GM18861 (cell line): Measurements from ENCODE around the gene CD151.

Source experiments
- ATAC-seq: cut with Tn5 transposase; IDR thresholded peaks from one replicate; pipeline ENCODE4 v1.9.1; 2021; ENCODE audit not compliant: unreplicated experiment

CD151 gene

DNA sequence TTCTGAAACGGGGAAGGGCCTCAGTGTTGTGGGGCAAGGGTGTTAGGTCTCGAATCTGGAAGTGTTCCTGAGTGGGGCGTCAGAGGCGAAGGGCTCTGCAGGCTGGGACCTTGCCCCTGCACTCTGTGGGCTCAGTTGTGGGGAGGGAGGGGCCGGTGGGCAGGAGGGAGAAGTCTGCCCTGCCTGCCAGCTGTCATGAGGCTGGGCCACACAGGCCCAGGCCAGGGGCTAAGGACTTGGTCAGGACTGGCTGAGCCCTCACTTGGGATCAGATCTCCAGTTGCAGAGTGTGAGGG, 4.9 kb upstream of the CD151 start, which contains the start of gene CRACR2B:
CRACR2B (plus strand) TSS at position 23 of the 296 bp plus-strand sequence. CDS start 689 bp downstream, outside the sequence.
- no peak for ATAC-seq

DNA sequence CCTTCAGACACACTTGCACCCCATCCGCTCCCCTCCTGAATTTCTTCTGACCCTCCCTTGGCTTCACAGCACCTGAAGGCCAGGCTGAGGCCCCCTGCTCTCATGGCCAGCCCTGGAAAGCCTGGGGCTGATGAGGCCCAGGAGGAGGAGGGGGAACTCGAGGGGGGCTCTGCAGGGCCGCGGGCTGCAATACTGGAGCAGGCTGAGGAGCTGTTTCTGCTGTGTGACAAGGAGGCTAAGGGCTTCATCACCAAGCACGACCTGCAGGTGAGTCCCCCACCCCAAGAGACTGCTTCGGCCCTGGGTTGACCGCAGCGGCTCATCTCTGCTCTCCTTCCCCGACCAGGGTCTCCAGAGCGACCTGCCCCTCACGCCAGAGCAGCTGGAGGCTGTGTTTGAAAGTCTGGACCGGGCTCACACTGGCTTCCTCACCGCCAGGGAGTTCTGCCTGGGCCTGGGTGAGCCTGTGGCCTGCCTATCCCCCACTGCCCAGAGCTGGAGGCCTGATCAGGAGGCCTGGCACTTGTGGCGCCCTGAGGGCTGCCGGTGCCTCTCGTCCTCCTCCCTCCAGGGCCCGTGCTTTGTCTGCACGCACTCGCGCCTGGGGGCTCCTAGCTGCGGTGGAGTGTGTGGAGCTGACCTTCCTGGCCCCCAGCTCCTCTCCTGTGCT, 4.1 kb upstream of the CD151 start:
- ATAC-seq: no peak

DNA sequence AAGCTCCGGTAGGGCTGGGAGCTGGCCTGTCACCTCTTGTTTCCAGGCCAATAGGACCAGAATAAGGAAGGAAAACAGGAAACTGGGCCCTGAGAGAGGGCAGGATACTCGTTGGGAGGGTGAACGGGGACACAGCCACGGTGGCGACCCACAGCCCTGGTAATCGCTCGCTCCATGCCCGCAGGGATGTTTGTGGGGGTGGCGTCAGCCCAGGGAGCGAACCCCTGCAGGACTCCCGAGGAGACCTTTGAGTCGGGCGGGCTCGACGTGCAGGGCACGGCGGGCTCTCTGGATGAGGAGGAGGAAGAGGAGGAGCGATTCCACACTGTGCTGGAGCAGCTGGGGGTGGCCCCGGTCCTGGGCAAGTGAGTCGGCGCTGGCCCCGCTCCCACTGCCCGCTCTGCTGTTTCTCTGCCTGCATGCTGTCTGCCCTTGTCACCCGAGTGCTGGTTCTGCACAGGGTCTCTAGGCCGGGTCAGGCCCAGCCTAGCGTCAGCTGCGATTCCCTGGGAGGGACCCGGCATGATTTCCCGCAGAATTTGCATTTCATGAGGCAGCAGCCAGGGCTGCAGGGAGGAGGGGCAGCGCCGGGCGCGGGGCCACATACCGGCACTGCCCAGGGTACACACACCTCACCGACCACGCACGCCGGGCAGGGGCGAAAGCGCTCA, 3.4 kb upstream of the CD151 start:
- no peak for ATAC-seq

DNA sequence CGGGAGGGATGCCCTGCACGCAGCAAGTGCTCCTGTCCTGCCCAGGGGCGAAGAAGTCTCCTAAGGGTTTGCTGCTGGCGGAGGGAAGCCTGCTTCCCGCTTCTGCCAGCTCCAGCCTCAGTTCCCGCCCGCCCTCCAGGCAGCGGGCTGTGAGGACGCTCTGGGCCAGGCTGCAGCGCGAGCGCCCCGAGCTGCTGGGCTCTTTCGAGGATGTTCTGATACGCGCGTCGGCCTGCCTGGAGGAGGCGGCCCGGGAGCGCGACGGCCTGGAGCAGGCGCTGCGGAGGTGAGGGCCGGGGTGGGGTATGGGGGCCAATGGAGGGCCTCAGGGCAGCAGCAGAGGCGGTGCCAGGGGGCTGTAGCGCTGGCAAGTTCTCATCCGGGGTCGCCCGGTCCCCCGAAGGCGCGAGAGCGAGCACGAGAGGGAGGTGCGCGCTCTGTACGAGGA, 2.9 kb upstream of the CD151 start:
- no peak for ATAC-seq

DNA sequence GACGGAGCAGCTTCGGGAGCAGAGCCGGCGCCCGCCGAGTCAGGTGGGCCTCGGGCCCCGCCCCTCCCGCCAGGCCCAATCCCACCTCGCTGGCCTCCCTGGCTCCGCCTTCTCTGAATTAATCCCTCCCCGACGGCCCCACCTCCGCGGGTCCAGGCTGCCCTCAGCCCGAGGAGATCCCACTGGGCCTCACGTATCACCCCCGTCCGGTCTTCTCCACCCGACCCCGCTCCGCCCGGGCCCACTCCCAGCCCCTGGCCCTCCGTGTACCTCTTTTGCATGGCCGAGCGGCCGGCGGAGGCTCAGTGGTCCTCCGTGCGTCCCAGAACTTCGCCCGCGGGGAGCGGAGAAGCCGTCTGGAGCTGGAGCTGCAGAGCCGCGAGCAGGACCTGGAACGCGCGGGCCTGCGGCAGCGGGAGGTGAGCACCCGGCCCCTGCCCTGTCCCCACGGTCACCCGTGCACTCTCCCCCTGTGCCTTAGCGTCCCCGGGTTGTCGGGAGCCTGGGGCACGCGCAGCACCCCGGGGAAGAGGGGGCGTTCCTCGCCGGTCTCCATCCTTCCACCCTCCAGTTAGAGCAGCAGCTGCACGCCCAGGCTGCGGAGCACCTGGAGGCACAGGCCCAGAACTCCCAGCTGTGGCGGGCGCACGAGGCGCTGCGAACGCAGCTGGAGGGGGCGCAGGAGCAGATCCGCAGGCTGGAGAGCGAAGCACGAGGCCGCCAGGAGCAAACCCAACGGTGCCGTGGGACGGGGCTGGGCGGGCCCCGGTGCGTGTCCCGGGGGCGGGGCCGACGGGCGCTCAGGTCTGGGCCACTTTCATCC, 2.2 kb upstream of the CD151 start:
- no peak for ATAC-seq

DNA sequence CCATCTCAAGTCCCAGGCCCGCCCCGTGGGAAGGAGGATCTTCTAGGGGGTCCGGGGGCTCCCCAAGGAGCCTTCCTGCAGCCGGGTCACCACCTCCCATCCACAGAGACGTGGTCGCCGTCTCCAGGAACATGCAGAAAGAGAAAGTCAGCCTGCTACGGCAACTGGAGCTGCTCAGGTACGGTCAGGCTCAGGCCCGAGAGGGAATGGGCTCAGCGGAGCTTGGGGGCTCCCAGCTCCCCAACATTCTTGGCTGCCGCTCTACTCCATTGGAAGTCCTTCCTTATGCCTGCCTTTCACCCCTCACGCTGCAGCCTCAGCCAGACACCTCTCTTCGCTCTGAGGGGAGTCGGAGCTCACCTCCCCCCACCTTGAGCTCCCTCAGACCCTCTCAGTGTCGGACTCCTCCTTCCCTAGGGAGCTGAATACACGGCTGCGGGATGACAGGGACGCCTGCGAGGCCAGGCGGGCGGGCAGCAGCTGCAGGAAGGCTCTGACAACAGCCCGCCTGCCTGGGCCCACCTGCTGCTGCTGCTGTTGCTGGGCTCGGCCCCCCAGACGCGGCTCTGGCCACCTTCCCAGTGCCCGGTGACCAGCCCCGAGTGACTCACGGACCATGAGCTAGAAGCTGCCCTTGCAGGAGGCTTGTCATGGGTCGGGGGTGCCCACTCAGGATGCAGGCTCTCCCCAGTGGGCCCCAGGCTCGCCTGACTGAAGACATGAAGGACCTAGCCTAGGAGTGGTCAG, 1.5 kb upstream of the CD151 start:
- ATAC-seq: no peak

DNA sequence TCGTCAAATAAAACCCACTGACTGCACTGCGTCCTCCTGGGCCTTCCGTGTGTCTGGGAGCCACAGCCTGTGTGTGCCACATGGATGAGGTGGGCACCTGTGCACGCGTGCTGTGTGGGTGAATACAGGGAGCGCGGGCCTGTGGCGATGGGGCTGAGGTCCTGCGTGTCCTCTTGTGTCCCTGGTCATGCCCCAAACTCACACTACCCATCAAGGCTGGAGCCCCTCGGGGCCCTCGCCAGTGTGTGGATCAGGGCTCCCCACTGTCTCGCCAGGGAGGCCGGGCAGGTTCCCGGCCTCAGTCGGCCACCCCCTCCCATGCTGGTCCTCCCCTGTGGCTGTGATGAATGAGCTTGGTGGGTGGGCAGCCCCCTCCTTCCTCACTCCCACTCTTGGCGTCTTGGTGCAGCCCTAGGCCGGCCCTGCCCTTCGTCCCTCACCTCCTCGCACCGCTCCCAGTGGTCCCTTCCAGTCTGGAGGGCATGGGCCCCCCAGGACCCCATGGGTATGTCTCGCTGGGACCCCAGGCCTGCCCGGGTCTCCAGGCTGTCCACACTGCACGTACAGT, 707 bp upstream of the CD151 start:
- no peak for ATAC-seq

DNA sequence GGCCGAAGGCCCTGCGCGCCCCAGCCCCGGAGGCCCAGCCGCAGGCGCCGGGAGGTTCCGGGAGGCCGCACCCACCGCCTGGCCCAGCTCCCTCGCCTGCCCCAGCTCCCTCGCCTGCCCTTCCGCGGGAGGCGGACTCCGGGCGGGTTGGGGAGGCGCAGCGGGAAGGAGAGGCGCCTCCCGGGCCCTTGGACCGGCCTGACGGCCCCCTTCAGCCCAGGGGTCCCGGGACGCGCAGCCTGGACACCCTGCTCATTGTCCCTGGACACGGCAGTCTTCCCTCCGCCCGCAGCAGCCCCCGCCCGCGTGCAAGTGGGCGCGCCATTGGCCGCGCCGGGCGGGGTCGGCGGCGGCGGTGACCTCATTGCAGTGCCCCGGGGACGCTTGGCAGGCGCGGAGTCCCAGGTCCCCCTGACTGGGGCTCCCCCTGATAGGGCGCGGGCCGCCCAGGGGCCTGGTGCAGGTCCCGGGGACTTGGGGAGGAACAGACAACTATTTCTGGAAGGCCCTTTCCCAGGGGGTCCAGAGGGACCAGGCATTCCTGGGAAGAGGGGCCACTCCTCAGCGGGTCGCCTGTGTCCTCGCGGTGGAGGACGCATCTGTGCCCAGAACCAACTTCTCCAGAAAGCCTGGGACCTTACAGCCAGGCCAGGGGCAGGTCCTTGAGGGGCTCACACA, 501 bp downstream of the CD151 start:
- ATAC-seq: no peak

DNA sequence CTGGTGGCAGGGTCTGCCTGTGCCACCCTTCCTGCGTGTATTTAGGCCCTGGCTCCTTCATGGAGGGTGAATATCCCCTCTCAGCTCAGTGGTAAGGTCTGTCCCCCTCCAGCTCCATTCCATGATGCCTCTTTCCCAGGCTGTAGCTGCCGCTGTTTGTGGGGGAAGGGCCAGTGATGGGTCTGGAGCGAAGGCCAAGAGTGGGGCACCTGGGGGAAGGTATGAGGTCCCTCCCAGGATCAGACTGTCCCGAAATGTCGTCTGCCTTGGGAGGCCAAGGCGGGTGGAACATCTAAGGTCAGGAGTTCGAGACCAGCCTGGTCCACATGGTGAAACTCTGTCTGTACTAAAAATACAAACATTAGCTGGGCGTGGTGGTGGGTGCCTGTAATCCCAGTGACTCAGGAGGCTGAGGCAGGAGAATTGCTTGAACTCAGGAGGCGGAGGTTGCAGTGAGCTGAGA, 1.1 kb downstream of the CD151 start:
- ATAC-seq: no peak

DNA sequence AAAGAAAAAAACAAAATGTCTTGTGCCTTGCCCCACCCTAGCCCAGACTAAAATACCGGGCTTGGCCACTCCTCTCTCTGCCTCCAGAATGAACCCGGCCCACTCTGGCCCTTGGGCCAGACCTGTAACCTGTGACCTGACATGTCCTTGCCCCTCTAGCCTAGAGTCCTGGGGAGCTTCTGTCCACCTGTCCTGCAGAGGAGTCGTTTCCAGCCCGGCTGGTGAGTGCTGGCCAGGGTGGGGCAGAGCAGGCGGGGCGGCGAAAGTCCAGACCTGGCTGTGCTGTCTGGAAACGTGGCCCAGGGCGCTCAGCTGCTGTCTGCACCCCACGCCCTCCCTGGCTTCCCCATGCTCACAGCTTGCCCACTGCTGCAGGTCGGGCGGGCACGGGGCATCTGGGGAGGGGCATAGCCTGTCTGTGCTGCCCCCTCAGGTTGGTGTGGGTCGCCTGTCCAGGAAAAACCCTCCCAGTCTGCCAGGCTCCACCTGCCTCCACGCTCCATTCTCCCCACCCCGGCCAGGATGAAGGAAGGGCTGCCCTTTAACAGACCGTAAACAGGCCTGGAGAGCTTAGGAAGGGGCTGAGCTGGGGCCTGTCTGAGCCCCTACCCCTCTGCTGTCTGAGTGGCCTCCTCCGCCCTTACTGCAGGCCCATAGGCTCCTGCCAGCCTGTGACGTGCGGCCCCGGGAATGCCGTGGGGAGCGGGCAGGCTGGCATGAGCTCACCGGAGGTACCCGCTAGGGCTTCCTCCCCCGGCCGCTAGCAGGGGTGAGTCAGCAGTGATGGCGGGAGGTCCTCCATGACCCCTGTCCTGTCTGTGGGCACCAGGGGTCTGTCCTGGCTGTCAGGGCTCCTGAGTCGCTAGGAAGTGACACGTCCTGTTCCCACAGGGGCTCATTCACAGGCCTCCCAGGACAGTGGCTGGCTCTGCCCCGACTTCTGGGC, 1.9 kb downstream of the CD151 start:
- no peak for ATAC-seq

DNA sequence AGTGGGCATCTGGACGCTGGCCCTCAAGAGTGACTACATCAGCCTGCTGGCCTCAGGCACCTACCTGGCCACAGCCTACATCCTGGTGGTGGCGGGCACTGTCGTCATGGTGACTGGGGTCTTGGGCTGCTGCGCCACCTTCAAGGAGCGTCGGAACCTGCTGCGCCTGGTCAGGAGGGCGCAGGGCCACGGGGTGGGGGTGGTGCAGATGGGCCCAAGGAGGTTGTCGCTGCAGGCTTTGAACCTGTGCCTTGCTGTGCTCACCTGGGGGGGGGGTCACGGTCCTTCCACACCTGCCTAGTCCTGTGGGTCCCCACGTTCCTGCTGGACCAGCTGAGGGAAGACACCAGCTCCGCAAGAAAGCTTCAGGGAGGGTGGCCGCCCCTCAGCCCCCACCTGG, 3.5 kb downstream of the CD151 start:
- no peak for ATAC-seq

DNA sequence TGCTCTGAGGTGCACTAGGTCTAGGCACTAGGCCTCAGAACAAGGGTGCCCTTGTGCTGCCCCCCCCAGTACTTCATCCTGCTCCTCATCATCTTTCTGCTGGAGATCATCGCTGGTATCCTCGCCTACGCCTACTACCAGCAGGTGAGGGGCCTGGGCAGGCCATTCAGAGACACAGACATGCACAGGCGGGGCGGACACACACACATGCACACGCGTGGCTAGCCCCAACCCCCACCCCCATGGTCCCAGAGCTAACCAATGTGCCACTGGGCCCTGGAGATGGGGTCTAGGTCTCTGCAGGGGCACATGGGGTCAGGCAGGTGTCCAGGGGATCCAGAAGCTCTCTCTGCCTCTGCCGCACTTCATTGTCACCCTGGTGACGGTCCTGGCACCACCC, 3.9 kb downstream of the CD151 start:
- no peak for ATAC-seq

DNA sequence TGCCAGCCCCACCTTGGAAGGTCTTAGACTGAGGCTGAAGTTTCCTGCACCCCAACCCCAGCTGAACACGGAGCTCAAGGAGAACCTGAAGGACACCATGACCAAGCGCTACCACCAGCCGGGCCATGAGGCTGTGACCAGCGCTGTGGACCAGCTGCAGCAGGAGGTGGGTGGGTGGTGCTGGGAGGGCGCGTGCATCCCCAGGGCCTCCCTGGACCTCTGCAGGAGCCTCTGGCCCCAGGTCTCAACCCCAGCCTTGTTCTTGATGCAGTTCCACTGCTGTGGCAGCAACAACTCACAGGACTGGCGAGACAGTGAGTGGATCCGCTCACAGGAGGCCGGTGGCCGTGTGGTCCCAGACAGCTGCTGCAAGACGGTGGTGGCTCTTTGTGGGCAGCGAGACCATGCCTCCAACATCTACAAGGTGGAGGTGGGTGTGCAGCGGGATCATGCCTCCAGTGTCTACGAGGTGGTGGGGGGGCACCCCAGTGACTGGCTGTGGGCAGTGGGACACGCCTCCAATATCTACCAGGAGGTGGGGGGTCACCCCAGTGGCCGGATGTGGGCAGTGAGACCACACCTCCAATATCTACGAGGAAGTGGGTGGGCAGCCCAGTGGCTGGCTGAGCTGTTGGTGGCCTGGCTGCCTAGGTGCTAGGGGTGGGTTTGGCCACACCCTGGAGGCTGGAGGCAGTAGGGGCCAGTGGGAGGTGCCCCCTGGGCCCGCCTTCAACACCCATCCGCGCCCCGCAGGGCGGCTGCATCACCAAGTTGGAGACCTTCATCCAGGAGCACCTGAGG, 4.6 kb downstream of the CD151 start:
- ATAC-seq: no peak

DNA sequence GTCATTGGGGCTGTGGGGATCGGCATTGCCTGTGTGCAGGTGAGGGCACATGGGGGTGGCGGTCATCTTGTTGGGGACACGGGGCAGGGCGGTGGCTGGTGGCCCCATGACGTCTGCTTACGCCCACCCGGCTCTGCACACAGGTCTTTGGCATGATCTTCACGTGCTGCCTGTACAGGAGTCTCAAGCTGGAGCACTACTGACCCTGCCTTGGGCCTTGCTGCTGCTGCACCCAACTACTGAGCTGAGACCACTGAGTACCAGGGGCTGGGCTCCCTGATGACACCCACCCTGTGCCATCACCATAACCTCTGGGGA, 5.2 kb downstream of the CD151 start:
- ATAC-seq: no peak

DNA sequence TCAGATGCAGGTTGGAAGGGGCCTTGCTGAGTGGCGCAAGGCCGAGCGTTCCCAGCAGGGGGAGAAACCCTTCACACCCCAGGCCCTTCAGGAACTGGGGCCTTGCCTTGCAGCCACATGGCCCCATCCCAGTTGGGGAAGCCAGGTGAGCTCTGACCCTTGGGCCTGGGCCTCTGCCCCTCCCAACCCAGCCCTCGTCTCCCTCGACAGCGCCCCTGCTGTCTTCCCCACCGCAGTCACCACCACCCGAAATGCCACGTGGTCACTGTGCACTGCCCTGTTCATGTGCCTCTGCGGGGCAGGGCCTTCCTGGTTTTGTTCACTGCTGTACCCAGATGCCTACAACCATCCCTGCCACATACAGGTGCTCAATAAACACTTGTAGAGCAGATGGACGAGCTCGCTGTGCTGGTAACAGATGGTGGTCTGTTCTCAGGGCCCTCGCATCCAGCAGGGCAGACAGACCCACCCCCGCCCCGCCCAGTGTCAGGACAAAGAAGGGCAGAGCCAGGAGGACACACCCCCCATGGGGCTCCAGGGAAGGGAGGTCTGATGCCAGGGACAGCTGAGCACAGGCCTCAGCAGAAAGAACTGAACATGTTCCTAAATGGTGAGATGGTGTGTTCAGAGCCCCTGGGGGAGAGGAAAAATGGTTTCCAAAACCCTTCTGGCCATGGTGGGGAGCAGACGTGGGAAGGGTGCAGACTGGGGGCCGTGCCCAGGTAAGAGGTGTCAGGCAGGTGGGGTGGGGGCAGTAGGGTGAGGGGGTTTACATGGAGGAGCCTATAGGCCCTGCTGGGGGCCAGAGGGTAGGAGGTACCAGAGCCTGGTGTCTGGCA, 5.9 kb downstream of the CD151 start:
- no peak for ATAC-seq

DNA sequence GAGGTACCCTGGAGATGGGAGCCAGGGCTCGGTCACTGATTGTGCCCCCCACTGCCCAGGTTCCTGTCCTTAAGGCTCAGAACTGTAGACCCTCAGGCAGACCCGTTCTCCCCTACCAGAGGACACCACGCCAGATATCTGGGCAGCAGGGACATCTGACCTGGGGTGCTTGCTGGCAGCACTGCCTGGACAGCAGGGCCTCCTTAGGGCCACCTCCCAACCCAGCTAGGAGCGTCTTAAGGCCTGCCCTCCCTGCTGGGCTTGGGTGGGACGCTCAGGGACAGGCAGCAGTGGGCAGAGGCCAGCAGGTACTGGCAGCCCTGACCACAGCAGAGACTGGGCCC, 6.5 kb downstream of the CD151 start:
- ATAC-seq: no peak

DNA sequence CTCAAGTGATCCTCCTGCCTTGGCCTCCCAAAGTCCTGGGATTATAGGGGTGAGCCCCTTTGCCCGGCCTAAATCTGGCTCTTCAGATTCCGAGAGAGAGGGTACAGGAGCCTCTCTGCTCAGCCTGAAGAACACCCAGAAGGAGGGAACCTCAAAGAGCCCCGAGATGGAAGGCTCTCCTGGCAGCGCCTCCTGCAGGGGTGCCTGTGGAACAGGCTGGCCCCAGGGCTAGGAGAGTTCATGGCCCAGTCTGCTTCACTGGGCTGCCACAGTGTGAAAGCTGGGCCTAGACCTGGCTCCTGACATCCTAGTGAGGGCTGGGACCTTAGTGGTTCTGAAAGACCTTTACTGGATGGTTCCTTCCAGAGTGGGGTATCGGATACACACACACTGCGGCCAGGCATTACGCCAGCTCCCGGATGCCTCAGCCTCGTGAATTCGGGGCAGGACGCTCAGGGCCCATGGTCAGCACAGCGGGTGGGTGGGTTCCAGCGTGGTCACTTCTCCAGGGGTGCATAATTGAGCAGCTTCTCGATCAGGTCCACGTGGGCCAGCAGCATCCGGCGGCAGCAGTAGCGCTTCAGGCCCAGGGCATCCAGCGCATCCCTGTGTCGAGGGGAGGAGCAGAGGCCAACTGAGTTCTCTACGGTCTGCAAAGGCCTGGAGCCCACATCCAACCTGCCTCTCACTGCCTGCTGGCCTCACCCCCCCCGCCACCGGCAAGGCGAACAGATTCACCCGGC, 7.3 kb downstream of the CD151 start:
- ATAC-seq: no peak
